DMS79 treated with DMSO at 0.1 percent for 48 hours (cell line): ENCODE data around the gene BAIAP2L1.

Experiments used
- DNase-seq: peaks from one replicate; lab custom pipeline; 2025; lab: John Stamatoyannopoulos, UW

BAIAP2L1 gene

GRCh38 chr7:98276241-98276761, 124.6 kb downstream of the BAIAP2L1 start:
- no peak for DNase-seq

GRCh38 chr7:98267303-98267702, 133.6 kb downstream of the BAIAP2L1 start:
- no peak for DNase-seq

- DNase-seq: no peak
Measured at GRCh38 chr7:98266840-98267239, 134.1 kb downstream of the BAIAP2L1 start.

- no peak for DNase-seq
Measured at GRCh38 chr7:98265841-98266271, 135.0 kb downstream of the BAIAP2L1 start.

- no peak for DNase-seq
Measured at GRCh38 chr7:98257701-98258100, 143.2 kb downstream of the BAIAP2L1 start.

- no peak for DNase-seq
Measured at GRCh38 chr7:98256431-98256830, 144.5 kb downstream of the BAIAP2L1 start.

- no peak for DNase-seq
Measured at GRCh38 chr7:98254951-98255610, 145.8 kb downstream of the BAIAP2L1 start.

- no peak for DNase-seq
Measured at GRCh38 chr7:98254516-98254915, 146.4 kb downstream of the BAIAP2L1 start.

GRCh38 chr7:98252425-98253054, 148.3 kb downstream of the BAIAP2L1 start:
- DNase-seq: no peak

- DNase-seq: peak; percentile 89
Measured at GRCh38 chr7:98251601-98252424, 149.1 kb downstream of the BAIAP2L1 start, which contains the start of gene TECPR1. TSS of gene TECPR1 (minus strand) at chr7:98252232. CDS start at chr7:98246146, 6,086 bp downstream.

GRCh38 chr7:98251231-98251600, 149.7 kb downstream of the BAIAP2L1 start:
- no peak for DNase-seq

- no peak for DNase-seq
Measured at GRCh38 chr7:98250789-98251188, 150.1 kb downstream of the BAIAP2L1 start.

- no peak for DNase-seq
Measured at GRCh38 chr7:98249106-98249505, 151.8 kb downstream of the BAIAP2L1 start.

- no peak for DNase-seq
Measured at GRCh38 chr7:98248156-98248555, 152.7 kb downstream of the BAIAP2L1 start.

- no peak for DNase-seq
Measured at GRCh38 chr7:98244871-98245270, 156.0 kb downstream of the BAIAP2L1 start.

- DNase-seq: no peak
Measured at GRCh38 chr7:98242934-98243333, 158.0 kb downstream of the BAIAP2L1 start.

GRCh38 chr7:98242342-98242741, 158.5 kb downstream of the BAIAP2L1 start:
- no peak for DNase-seq

- DNase-seq: no peak
Measured at GRCh38 chr7:98241674-98242241, 159.1 kb downstream of the BAIAP2L1 start.
